Activated naive CD8-positive, alpha-beta T cell treated with anti-CD3 and anti-CD28 coated beads, Interleukin-2, amount 50 U/mL, for 24 hours (primary cell): Measurements from ENCODE around the gene THSD8.
"Not testable (repeated sequence)": the region's sequence is repeated elsewhere in the genome, so short reads cannot be mapped to it uniquely, and the experiment has no call there.

Experiments used
- ATAC-seq: fragments of 150-1000 bp; cut with Tn5 transposase; one replicate; pipeline ENCODE4 v1.10.0; 2021
- DNase-seq: peaks from one replicate; pipeline ENCODE4 v3.0.0; 2021
- H3K27ac Mint-ChIP-seq: one replicate; pipeline ENCODE4 v1.8.0; 2021; ENCODE audit warnings: mild to moderate bottlenecking, mixed read lengths
- H3K27me3 Mint-ChIP-seq: one replicate; pipeline ENCODE4 v1.8.0; 2021; ENCODE audit warnings: mixed read lengths
- H3K36me3 Mint-ChIP-seq: one replicate; pipeline ENCODE4 v1.8.0; 2021; ENCODE audit warnings: low read depth, mixed read lengths
- H3K4me1 Mint-ChIP-seq: one replicate; pipeline ENCODE4 v1.8.0; 2021; ENCODE audit warnings: mixed read lengths
- H3K4me3 Mint-ChIP-seq: one replicate; pipeline ENCODE4 v1.8.0; 2021; ENCODE audit warnings: mild to moderate bottlenecking, moderate library complexity, mixed read lengths
- H3K9me3 Mint-ChIP-seq: one replicate; pipeline ENCODE4 v1.8.0; 2021; ENCODE audit warnings: mixed read lengths

Gene THSD8

GRCh38 chr19:12817810-12818209 is 15.9 kb downstream of the THSD8 start:
- ATAC-seq, H3K27ac Mint-ChIP-seq, H3K27me3 Mint-ChIP-seq, DNase-seq, H3K4me3 Mint-ChIP-seq, H3K4me1 Mint-ChIP-seq, H3K9me3 Mint-ChIP-seq, H3K36me3 Mint-ChIP-seq: not testable (repeated sequence)

GRCh38 chr19:12821761-12822160 is 19.9 kb downstream of the THSD8 start:
- ATAC-seq (no peak), DNase-seq (no peak)
- Mint-ChIP-seq H3K27ac (no peak overlapping the region), H3K4me3 (no peak overlapping the region), H3K4me1 (peaks cover 6% of the 10 kb centered on the region), H3K27me3 (peaks cover 17% of the 10 kb centered on the region), H3K9me3 (peaks cover 4% of the 10 kb centered on the region), H3K36me3 (no peaks in the 10 kb centered on the region)

- Mint-ChIP-seq H3K27ac (no peak overlapping the region), H3K4me1 (peaks cover 6% of the 10 kb centered on the region), H3K4me3 (no peak overlapping the region), H3K9me3 (peaks cover 4% of the 10 kb centered on the region), H3K27me3 (peaks cover 47% of the 10 kb centered on the region), H3K36me3 (no peaks in the 10 kb centered on the region)
- ATAC-seq = peak; percentile 33
- DNase-seq = peak; percentile 56
Observed at GRCh38 chr19:12825254-12826131, 23.6 kb downstream of the THSD8 start.

- no peak overlapping the region for H3K4me3 Mint-ChIP-seq
- H3K27me3 Mint-ChIP-seq = peaks cover 73% of the 10 kb centered on the region
- no peaks in the 10 kb centered on the region for H3K36me3 Mint-ChIP-seq
- ATAC-seq = no peak
- H3K4me1 Mint-ChIP-seq = peaks cover 16% of the 10 kb centered on the region
- no peaks in the 10 kb centered on the region for H3K9me3 Mint-ChIP-seq
- H3K27ac Mint-ChIP-seq = no peak overlapping the region
- peak; percentile 58 for DNase-seq
Observed at GRCh38 chr19:12828494-12828893, 26.6 kb downstream of the THSD8 start.

- H3K4me3 Mint-ChIP-seq = no peak overlapping the region
- H3K9me3 Mint-ChIP-seq = no peaks in the 10 kb centered on the region
- peaks cover 20% of the 10 kb centered on the region for H3K4me1 Mint-ChIP-seq
- H3K27ac Mint-ChIP-seq = no peak overlapping the region
- ATAC-seq (no peak), DNase-seq (no peak)
- peaks cover 80% of the 10 kb centered on the region for H3K27me3 Mint-ChIP-seq
- no peaks in the 10 kb centered on the region for H3K36me3 Mint-ChIP-seq
Observed at GRCh38 chr19:12833418-12833737, 31.5 kb downstream of the THSD8 start.

- peaks cover 23% of the 10 kb centered on the region for H3K4me1 Mint-ChIP-seq
- H3K36me3 Mint-ChIP-seq = no peaks in the 10 kb centered on the region
- peak overlapping the region; percentile 59 for H3K4me3 Mint-ChIP-seq
- no peaks in the 10 kb centered on the region for H3K9me3 Mint-ChIP-seq
- H3K27ac Mint-ChIP-seq = no peak overlapping the region
- ATAC-seq = peak; percentile 7
- peak; percentile 46 for DNase-seq
- peaks cover 76% of the 10 kb centered on the region for H3K27me3 Mint-ChIP-seq
Observed at GRCh38 chr19:12833738-12834565, 32.1 kb downstream of the THSD8 start.

- DNase-seq = peak; percentile 14
- H3K27ac Mint-ChIP-seq = no peak within 1 kb of the TSS
- no peaks in the 10 kb centered on the region for H3K36me3 Mint-ChIP-seq
- no peaks in the 10 kb centered on the region for H3K9me3 Mint-ChIP-seq
- peaks cover 28% of the 10 kb centered on the region for H3K4me1 Mint-ChIP-seq
- peaks cover 78% of the 10 kb centered on the region for H3K27me3 Mint-ChIP-seq
- ATAC-seq = no peak
- H3K4me3 Mint-ChIP-seq = peak within 1 kb of the TSS; percentile 59
Observed at GRCh38 chr19:12834566-12834943, 32.7 kb downstream of the THSD8 start, which contains the start of gene RTBDN. TSS of gene RTBDN (minus strand) at chr19:12834579. CDS start at chr19:12829979, 4,600 bp downstream.

- DNase-seq (peak; percentile 39), ATAC-seq (no peak)
- no peaks in the 10 kb centered on the region for H3K36me3 Mint-ChIP-seq
- H3K4me1 Mint-ChIP-seq = peaks cover 28% of the 10 kb centered on the region
- peak overlapping the region; percentile 59 for H3K4me3 Mint-ChIP-seq
- peaks cover 78% of the 10 kb centered on the region for H3K27me3 Mint-ChIP-seq
- H3K9me3 Mint-ChIP-seq = no peaks in the 10 kb centered on the region
- no peak overlapping the region for H3K27ac Mint-ChIP-seq
Observed at GRCh38 chr19:12834976-12835757, 33.3 kb downstream of the THSD8 start.

- peaks cover 79% of the 10 kb centered on the region for H3K27me3 Mint-ChIP-seq
- H3K36me3 Mint-ChIP-seq = no peaks in the 10 kb centered on the region
- H3K27ac Mint-ChIP-seq = no peak overlapping the region
- no peak for ATAC-seq
- no peaks in the 10 kb centered on the region for H3K9me3 Mint-ChIP-seq
- H3K4me1 Mint-ChIP-seq = peaks cover 38% of the 10 kb centered on the region
- no peak overlapping the region for H3K4me3 Mint-ChIP-seq
- DNase-seq = no peak
Observed at GRCh38 chr19:12836529-12836863, 34.6 kb downstream of the THSD8 start.

- Mint-ChIP-seq H3K4me3 (no peak overlapping the region), H3K4me1 (peaks cover 40% of the 10 kb centered on the region)
Observed at GRCh38 chr19:12837225-12837624, 35.4 kb downstream of the THSD8 start.

GRCh38 chr19:12838182-12838885 is 36.5 kb downstream of the THSD8 start, which contains the start of gene MAST1:
TSS of gene MAST1 (plus strand) at chr19:12838515. CDS start at chr19:12838573, 58 bp downstream.
- Mint-ChIP-seq H3K9me3 (no peaks in the 10 kb centered on the region), H3K27me3 (peaks cover 76% of the 10 kb centered on the region), H3K36me3 (no peaks in the 10 kb centered on the region), H3K4me3 (peak within 1 kb of the TSS; percentile 70), H3K4me1 (peaks cover 31% of the 10 kb centered on the region), H3K27ac (no peak within 1 kb of the TSS)
- DNase-seq (peak; percentile 64), ATAC-seq (peak; percentile 68)

More at GRCh38 chr19:12837225-12837624, 35.4 kb downstream of the THSD8 start:
- peaks cover 78% of the 10 kb centered on the region for H3K27me3 Mint-ChIP-seq
- no peak overlapping the region for H3K27ac Mint-ChIP-seq
- no peaks in the 10 kb centered on the region for H3K36me3 Mint-ChIP-seq
- DNase-seq = no peak
- ATAC-seq = peak; percentile 45
- H3K9me3 Mint-ChIP-seq = no peaks in the 10 kb centered on the region

GRCh38 chr19:12838886-12839756 is 37.3 kb downstream of the THSD8 start:
- no peak overlapping the region for H3K27ac Mint-ChIP-seq

More at GRCh38 chr19:12838886-12839756, 37.3 kb downstream of the THSD8 start:
- peak; percentile 13 for DNase-seq
- no peaks in the 10 kb centered on the region for H3K36me3 Mint-ChIP-seq
- no peak for ATAC-seq
- H3K4me3 Mint-ChIP-seq = peak overlapping the region; percentile 70
- H3K9me3 Mint-ChIP-seq = no peaks in the 10 kb centered on the region
- H3K4me1 Mint-ChIP-seq = peaks cover 30% of the 10 kb centered on the region
- H3K27me3 Mint-ChIP-seq = peaks cover 79% of the 10 kb centered on the region
